ENCODE measurements around the gene EIF2S2.
"Not testable (repeated sequence)": the region's sequence is repeated elsewhere in the genome, so short reads cannot be mapped to it uniquely, and the experiment has no call there.

GRCh38 chr20:34153169-34153568 lies 41.1 kb upstream of the EIF2S2 start:
- TF ChIP-seq CTCF, POLR2A (IDR thresholded peaks at IDR 0.05): not testable (repeated sequence)

Measured in body of pancreas (tissue), 4 donors.